ENCODE results near the gene CHERP.
"Not testable (repeated sequence)": the region's sequence is repeated elsewhere in the genome, so short reads cannot be mapped to it uniquely, and the experiment has no call there.

The CHERP gene

DNA sequence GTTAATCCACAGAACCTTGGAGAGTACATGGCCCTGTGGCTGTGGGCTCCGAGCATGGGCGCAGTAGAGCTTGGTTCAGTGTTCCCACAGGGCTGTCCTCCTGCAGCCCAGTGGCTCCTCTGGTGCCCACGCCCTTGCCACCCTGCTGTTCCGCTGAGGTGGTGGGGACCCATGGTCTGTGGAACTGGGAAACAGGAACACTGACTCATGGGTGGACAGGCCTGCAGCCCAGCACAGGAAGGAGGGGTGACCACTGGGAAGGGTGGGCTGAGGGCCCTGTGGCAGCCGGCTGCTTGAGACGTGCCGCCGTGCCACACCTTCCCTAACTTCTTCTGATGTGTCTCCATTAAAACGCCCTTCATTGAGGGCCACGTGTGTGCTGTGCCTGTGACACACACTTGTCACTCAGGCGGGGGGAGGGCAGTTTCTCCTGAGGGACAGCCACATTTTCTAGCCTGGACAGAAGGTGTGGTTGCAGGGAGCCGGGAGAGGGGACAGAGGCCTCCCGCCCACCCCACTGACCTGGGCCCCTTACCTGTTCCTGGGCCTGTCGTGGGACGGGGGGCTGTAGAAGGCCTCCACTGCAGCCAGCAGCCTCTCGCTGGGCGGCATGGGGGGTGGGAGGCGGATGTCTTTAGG, 21.1 kb downstream of the CHERP start:
- H3K9me3 Mint-ChIP-seq = no peaks in the 10 kb centered on the region
- no peak overlapping the region for H3K4me3 Mint-ChIP-seq
- H3K4me1 Mint-ChIP-seq = peaks cover 3% of the 10 kb centered on the region
- no peak for DNase-seq
- H3K27ac Mint-ChIP-seq = peak overlapping the region in 1 of 2 donors; percentile 71
- no peaks in the 10 kb centered on the region for H3K27me3 Mint-ChIP-seq
- ATAC-seq = no peak

DNA sequence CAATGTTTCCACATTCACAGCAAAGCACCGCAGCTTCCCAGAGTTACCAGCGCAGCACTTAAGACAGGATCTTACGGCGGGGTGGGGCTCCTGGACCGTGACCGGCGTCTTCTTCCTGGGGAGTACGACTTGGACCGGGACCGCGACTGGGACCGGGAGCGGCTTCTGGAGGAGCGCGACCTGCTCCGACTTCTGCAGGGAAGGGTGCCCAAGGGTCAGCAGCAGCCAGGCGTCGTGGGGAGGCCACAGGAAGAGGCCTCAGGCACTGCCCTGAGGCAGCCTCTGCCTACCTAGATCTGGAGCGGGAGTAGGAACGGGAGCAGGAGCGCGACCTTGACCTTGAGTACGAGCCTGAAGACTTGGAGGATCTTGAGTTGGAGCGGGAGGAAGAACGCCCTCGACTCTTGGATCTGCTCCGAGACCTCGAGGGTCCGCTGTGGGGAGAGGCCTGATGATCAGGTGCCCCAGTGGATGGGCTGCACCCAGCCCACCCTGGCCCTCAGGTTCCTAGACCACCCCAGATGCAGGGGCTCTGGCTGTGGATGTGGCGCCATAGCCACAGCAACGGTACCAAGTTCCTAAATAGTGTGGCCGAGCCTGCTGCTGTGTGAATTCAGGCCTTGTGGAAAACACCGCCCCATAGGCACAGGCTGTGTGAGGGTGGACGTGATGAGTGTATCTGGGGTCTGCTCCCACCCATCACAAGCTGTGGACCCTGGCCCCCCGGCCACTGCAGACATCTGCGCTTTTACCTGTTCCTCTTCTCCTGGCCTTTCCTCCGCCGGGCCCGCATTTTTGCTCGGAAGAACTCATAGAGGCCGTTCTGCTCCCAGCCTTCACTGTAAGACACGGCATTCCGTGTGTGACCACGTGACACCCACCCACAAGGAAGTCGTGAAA, 21.9 kb downstream of the CHERP start:
- Mint-ChIP-seq H3K9me3 (no peaks in the 10 kb centered on the region), H3K27ac (peak overlapping the region in 1 of 2 donors; percentile 85), H3K27me3 (no peaks in the 10 kb centered on the region), H3K4me3 (no peak overlapping the region), H3K4me1 (no peaks in the 10 kb centered on the region)
- ATAC-seq (no peak), DNase-seq (no peak)

DNA sequence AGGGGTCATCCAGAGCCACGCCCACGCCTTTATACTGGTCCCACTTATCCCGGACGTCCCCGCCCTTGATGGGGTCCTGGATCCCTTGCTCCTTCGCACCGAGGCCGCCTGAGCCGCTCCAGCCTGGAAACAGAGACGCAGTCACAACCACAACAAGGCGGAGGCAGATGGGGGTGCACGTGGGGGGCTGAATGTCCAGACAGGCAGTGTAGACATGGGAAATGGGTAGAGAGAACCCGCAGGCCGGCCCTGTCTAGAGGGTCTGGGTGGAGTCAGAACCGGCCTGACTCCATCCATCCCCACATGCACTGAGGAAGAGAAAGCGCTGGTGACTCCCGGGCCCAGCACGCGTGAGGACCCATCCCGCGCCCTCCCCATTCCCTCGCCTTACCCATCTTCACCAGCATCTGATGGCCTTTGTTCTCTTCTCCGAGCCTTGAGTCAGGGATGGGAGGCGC, 23.0 kb downstream of the CHERP start:
- H3K4me1 Mint-ChIP-seq = no peaks in the 10 kb centered on the region
- H3K27me3 Mint-ChIP-seq = no peaks in the 10 kb centered on the region
- ATAC-seq (no peak), DNase-seq (no peak)
- peak overlapping the region in 1 of 2 donors; percentile 69 for H3K27ac Mint-ChIP-seq
- H3K4me3 Mint-ChIP-seq = no peak overlapping the region
- no peaks in the 10 kb centered on the region for H3K9me3 Mint-ChIP-seq

DNA sequence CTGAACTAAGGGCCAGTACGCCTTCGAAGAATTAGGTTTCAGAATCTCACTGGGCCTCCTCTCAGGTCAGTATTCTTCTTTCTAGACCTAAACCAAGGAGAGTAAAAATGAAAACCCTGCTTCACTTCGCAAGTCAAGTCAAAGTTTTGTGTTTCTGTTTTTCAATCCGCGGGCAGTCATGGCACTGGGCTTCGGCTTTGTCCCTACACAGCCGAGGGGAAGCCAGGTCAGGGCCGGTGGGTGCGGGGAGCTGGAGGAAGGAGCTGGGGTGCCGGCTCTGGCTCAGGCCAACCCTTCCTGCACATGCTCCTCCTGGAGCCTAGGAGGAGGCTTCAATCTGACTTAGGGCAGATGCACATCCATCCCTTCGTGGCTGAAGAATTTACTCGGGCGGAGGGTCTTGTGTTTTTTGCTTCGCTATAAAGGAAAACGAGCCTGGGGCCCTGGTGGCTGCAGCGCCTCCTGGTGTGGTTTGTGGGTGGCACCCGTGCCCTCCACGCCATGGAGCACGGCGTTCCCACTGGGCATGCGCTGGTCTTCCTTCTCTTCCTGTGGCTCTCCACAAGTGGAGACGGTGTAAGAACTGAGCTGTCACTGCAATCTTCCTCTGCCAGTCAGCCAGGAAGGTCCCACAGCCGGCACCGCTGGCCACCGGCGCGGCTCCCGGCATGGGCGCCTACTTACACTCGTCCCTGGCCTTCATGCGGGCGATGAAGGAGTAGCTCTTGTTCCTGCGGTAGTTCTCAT, 23.6 kb downstream of the CHERP start:
- Mint-ChIP-seq H3K27me3 (no peaks in the 10 kb centered on the region), H3K9me3 (no peaks in the 10 kb centered on the region), H3K4me1 (no peaks in the 10 kb centered on the region), H3K4me3 (no peak overlapping the region), H3K27ac (peak overlapping the region in 1 of 2 donors; percentile 59)
- DNase-seq = no peak
- no peak for ATAC-seq

DNA sequence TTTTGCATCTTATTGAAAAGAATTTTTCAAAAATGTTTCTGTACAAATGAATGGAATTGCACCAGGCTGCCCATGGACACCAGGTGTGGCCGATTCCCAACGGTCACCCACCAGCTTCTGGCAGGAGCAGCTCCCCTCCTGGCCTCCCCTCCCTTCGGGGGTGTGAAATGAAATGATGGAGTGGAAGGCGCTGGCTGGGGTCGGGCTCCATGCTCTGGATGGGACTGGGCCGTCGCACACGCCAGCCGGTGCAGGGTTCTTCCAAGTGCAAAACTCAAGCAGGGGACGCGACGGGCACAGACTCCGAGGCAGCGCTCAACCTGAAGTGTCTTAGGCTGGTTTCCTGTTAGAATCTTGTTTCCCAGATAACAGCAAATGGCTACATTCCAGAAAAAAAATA, 24.2 kb downstream of the CHERP start:
- peak overlapping the region in 1 of 2 donors; percentile 59 for H3K27ac Mint-ChIP-seq

DNA sequence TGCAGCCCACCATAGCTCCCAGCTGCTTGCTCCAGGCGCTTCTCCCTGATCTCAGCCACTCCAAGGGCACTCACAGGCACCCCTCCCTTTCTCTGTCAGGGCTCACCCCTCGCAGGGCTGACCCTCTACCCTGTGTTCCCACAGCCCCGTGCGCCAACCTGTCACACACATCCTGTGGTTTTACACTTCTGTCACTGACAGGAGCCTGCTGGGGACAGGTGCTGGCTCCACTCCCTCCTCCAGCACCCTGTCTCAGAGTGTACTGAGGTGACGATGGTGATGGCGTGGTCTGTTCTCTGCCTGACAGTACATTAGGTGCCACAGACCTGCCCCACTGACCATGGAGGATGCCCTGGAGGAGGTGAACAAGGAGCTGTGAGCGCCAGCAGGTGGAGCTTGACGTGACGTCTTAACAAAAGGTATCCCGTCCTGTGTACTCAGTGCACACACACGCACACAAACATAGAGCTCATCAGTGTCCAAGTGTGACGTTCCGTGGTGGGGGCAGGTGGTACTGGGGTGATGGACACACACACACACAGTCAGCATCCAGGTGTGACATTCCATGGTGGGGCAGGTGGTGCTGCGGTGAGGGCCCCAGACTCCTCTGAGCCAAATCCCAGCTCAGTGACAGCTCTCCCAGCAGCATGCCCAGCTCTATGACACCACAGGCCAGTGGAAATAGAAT, 25.2 kb downstream of the CHERP start:
- no peaks in the 10 kb centered on the region for H3K9me3 Mint-ChIP-seq
- no peak overlapping the region for H3K27ac Mint-ChIP-seq
- H3K4me3 Mint-ChIP-seq = no peak overlapping the region
- ATAC-seq = peak; percentile 44
- no peaks in the 10 kb centered on the region for H3K27me3 Mint-ChIP-seq
- no peak for DNase-seq
- no peaks in the 10 kb centered on the region for H3K4me1 Mint-ChIP-seq

More for the DNA sequence above, 24.2 kb downstream of the CHERP start:
- ATAC-seq = no peak
- no peak overlapping the region for H3K4me3 Mint-ChIP-seq
- H3K27me3 Mint-ChIP-seq = no peaks in the 10 kb centered on the region
- DNase-seq = no peak
- H3K4me1 Mint-ChIP-seq = no peaks in the 10 kb centered on the region
- H3K9me3 Mint-ChIP-seq = no peaks in the 10 kb centered on the region

DNA sequence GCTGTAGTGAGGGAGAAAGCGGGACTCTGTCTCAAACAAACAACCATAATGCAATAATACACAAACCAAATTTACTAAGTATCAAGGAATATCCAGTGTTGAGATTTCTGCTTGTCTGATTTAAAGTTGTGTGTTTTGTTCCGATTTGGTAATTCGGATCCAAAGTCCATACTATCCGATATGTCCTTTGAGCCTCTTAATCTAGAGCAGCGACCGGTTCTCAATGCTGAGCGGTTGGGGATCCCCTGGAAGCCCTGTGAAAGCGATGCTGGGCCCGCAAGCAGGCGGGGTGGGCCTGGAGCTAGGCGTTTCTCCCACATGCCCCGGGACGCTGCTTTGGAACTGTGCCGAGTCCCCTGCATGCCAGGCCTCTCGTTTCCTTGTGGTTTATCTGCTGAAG, 25.9 kb downstream of the CHERP start:
- DNase-seq (no peak), ATAC-seq (no peak)
- H3K4me3 Mint-ChIP-seq = no peak overlapping the region
- H3K27ac Mint-ChIP-seq = no peak overlapping the region
- no peaks in the 10 kb centered on the region for H3K9me3 Mint-ChIP-seq
- no peaks in the 10 kb centered on the region for H3K4me1 Mint-ChIP-seq
- H3K27me3 Mint-ChIP-seq = no peaks in the 10 kb centered on the region

DNA sequence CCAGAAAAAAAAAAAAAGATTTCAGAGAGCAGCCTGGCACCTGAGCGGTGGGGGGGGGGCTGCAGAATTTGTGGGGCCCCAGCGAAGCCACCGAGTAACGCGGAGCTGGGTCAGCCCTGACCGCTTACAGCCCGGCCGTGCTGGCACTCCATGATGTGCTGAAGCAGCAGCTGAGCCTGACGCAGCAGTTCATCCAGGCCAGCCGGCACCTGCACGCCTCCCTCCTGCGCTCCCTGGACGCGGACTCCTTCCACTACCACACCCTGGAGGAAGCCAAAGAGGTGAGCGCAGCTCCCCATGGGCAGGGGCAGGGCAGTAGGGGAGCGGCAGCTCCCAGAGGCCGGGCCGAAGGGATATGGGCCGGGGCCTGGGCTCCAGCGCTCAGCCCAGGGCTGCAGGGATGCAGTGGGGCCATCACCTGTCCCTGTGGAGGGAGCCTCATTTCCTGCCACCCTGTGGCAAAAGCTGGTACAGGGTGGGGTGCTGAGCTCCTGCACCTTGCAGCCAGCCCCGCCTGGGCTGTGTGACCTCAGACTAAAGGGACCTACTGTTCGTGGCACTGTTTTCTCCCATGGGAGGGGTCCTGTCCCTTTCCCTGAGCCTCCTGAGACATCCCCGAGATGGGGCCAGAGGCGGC, 27.7 kb downstream of the CHERP start:
- Mint-ChIP-seq H3K9me3 (no peaks in the 10 kb centered on the region), H3K4me3 (no peak overlapping the region), H3K27ac (no peak overlapping the region), H3K27me3 (no peaks in the 10 kb centered on the region), H3K4me1 (no peaks in the 10 kb centered on the region)
- peak; percentile 41 for ATAC-seq
- DNase-seq = no peak

DNA sequence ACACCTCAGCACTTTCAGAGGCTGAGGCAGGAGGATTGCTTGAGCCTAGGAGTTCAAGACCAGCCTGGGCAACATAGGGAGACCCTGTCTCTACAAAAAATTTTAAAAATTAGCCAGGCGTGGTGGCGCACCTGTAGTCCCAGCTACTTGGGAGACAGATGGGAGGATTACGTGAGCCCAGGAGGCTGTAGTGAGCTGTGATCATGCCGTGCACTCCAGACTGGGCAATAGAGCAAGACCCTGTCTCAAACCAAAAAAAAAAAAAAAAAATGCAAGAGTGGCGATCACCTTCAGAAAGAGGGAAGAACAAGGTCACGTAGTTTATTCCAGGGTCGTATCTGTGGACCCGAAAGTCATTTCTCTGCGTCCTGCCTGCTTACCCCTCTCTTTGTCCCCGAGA, 29.6 kb downstream of the CHERP start:
- ATAC-seq, H3K9me3 Mint-ChIP-seq: not testable (repeated sequence)

DNA sequence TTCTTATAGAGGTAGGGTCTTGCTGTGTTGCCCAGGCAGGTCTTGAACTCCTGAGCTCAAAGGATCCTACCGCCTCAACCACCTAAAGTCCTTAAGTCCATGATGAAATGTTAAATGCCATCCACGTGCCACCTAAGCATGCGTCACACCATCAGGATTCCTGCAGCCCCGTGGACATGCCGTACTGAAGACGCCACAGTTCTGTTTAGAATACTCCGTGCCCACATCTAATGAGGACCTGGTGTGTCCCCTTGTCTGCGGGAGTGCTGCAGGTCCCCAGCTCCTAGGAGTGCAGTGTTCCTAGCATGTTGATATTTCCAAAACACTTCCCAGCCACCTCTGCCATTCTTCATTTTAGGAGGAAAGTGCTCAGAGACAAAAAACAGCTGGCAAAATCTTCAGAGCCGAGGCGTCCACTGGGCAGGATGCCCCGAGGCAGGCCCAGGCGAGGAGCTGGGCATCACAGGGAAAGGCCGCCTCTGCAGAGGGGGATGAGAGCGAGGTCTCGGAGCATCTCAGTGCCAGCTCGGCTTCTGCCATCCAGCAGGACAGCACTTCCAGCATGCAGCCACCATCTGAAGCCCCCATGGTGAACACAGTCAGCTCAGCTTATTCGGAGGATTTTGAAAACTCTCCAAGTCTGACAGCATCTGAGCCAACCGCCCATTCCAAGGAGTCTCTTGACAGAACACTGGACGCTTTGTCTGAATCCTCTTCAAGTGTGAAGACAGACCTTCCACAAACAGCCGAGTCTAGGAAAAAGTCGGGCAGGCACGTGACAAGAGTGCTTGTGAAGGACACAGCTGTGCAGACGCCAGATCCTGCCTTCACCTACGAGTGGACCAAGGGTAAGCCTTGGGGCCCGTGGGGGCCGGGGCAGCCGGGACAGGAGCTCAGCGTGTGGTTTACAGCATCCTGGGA, 32.8 kb downstream of the CHERP start:
- no peaks in the 10 kb centered on the region for H3K27me3 Mint-ChIP-seq
- no peak overlapping the region for H3K4me3 Mint-ChIP-seq
- ATAC-seq (no peak), DNase-seq (no peak)
- peak overlapping the region in 1 of 2 donors; percentile 34 for H3K27ac Mint-ChIP-seq
- H3K4me1 Mint-ChIP-seq = no peaks in the 10 kb centered on the region
- no peaks in the 10 kb centered on the region for H3K9me3 Mint-ChIP-seq

More for the DNA sequence above, 29.6 kb downstream of the CHERP start:
- not testable (repeated sequence) for DNase-seq, H3K4me3 Mint-ChIP-seq, H3K27ac Mint-ChIP-seq, H3K27me3 Mint-ChIP-seq, H3K4me1 Mint-ChIP-seq

DNA sequence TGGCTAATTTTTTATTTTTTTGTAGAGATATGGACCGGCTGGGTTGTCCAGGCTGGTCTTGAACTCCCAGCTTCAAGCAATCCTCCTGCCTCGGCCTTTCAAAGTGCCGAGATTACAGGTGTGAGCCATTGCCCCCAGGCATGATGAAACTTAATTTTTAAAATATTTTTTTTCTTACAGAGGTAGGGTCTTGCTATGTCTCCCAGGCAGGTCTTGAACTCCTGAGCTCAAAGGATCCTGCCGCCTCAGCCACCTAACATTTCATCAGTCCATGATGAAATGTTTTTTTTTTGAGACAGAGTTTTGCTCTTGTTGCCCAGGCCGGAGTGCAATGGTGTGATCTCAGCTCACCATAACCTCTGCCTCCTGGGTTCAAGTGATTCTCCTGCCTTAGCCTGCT, 33.7 kb downstream of the CHERP start:
- DNase-seq (no peak), ATAC-seq (no peak)
- Mint-ChIP-seq H3K27ac (no peak overlapping the region), H3K9me3 (no peaks in the 10 kb centered on the region), H3K4me1 (no peaks in the 10 kb centered on the region), H3K4me3 (no peak overlapping the region), H3K27me3 (no peaks in the 10 kb centered on the region)

DNA sequence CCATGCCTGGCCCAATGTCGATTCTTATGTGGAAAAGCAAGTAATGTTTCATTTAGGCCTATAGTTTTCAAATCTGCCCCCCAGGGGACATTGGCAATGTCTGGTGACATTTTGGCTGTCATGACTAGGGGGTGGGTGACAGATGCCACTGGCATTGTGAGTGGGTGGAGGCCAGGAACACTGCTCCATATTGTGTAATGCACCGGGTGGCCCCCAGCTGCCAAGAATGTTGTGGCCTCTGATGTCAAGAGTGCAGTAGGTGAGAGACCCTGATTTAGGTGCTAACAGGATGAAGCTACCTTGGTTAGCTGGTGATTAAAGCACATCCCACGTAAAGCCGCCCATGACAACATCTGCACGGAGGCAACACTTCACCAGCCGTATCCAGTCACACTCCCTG, 35.3 kb downstream of the CHERP start:
- H3K4me1 Mint-ChIP-seq = no peaks in the 10 kb centered on the region
- ATAC-seq = no peak

DNA sequence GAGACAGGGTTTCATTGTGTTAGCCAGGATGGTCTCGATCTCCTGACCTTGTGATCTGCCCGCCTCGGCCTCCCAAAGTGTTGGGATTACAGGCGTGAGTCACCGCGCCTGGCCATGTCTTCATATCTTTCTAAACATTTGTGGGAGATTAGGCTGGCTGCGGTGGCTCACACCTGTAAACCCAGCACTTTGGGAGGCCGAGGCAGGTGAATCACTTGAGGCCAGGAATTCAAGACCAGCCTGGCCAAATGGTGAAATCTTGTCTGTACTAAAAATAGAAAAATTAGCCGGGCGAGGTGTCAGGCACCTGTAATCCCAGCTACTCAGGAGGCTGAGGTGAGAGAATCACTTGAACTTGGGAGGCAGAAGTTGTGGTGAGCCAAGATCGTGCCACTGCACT, 36.1 kb downstream of the CHERP start:
- not testable (repeated sequence) for H3K4me1 Mint-ChIP-seq, DNase-seq, ATAC-seq, H3K9me3 Mint-ChIP-seq, H3K27me3 Mint-ChIP-seq, H3K27ac Mint-ChIP-seq, H3K4me3 Mint-ChIP-seq

More for the DNA sequence above, 35.3 kb downstream of the CHERP start:
- Mint-ChIP-seq H3K27me3 (no peaks in the 10 kb centered on the region), H3K9me3 (no peaks in the 10 kb centered on the region), H3K4me3 (no peak overlapping the region), H3K27ac (no peak overlapping the region)
- DNase-seq = no peak

DNA sequence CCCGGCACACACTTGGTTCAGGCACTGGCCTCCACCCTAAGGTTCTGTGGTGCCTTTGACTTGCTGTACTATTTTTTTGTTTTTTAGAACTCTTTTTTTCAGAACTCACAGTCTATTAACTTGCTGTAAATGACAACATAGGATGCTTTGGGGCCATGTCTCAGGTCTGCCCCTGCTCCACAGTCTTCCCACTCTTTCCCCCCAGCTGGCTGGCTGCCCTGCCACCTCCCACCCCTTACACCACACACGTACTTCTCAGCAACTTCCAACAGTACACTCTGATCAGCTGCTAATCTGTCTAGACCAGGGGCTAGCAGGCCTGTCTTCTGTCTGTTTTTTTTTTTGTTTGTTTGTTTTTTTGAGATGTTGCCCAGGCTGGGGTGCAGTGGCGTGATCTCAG, 38.0 kb downstream of the CHERP start:
- ATAC-seq (no peak), DNase-seq (no peak)
- Mint-ChIP-seq H3K4me3 (no peak overlapping the region), H3K4me1 (no peaks in the 10 kb centered on the region), H3K9me3 (no peaks in the 10 kb centered on the region), H3K27me3 (no peaks in the 10 kb centered on the region), H3K27ac (peak overlapping the region in 1 of 2 donors; percentile 80)
